GM23338 (cell line): Measurements from ENCODE around the gene DNAH8. TPM values are rescaled to one million over a fixed set of nuclear protein-coding genes. Genes with fewer than 3 reads are reported as not detected.
A peak's percentile ranks its signal among the peaks of the same experiment; 100 is the strongest.

Experiments used
- ATAC-seq: fragments of 200-7000 bp; cut with Tn5 transposase; 3 replicates; pipeline ENCODE4 v1.9.1; 2020
- DNase-seq: peaks from one replicate; pipeline ENCODE4 v3.0.0-alpha.2; 2015; ENCODE audit warnings: low spot score
- H2AFZ ChIP-seq: fragments of 200-600 bp; sonication (generic); 2 replicates; pipeline ENCODE4 v1.8.0; 2016; ENCODE audit warnings: antibody characterized with exemption, mild to moderate bottlenecking, moderate library complexity
- H3F3A ChIP-seq: fragments of 200-600 bp; sonication (generic); replicated peaks from 2 replicates; pipeline ENCODE4 v1.8.0; 2017; ENCODE audit warnings: antibody characterized with exemption, mixed run types, low read depth
- H3K27ac ChIP-seq: fragments of 200-600 bp; sonication (generic); 2 replicates; pipeline ENCODE4 v1.6.1; 2016; ENCODE audit warnings: low read depth
- H3K27me3 ChIP-seq: fragments of 200-600 bp; sonication (generic); 2 replicates; pipeline ENCODE4 v1.8.0; 2016; ENCODE audit warnings: mild to moderate bottlenecking, mixed run types, moderate library complexity; ENCODE audit not compliant: insufficient read depth
- H3K36me3 ChIP-seq: fragments of 200-600 bp; sonication (generic); 2 replicates; pipeline ENCODE4 v1.8.0; 2016; ENCODE audit warnings: mild to moderate bottlenecking; ENCODE audit not compliant: insufficient read depth
- H3K4me1 ChIP-seq: fragments of 200-600 bp; sonication (generic); 2 replicates; pipeline ENCODE4 v1.8.0; 2016; ENCODE audit warnings: mild to moderate bottlenecking, moderate library complexity; ENCODE audit not compliant: insufficient read depth
- H3K4me2 ChIP-seq: fragments of 200-600 bp; sonication (generic); 2 replicates; pipeline ENCODE4 v1.7.1; 2017; ENCODE audit warnings: mixed run types
- H3K4me3 ChIP-seq: fragments of 200-600 bp; sonication (generic); 2 replicates; pipeline ENCODE4 v1.6.1; 2016; ENCODE audit warnings: mixed run types
- H3K79me2 ChIP-seq: fragments of 200-600 bp; sonication (generic); replicated peaks from 2 replicates; pipeline ENCODE4 v1.8.0; 2017; ENCODE audit warnings: mild to moderate bottlenecking; ENCODE audit not compliant: insufficient read depth
- H3K9me2 ChIP-seq: fragments of 200-600 bp; sonication (generic); 2 replicates; pipeline ENCODE4 v1.8.0; 2017; ENCODE audit not compliant: insufficient read depth
- H4K20me1 ChIP-seq: fragments of 200-600 bp; sonication (generic); replicated peaks from 2 replicates; pipeline ENCODE4 v1.8.0; 2017; ENCODE audit warnings: mild to moderate bottlenecking; ENCODE audit not compliant: insufficient read depth
- H3K27ac Mint-ChIP-seq: 2 replicates; pipeline ENCODE4 v1.8.0; 2020; ENCODE audit warnings: inconsistent platforms, mild to moderate bottlenecking, moderate library complexity, mixed read lengths
- H3K27me3 Mint-ChIP-seq: 3 replicates; pipeline ENCODE4 v1.8.0; 2022; ENCODE audit warnings: low read depth, mild to moderate bottlenecking, moderate library complexity, mixed read lengths, inconsistent platforms; ENCODE audit not compliant: insufficient read depth, poor library complexity
- H3K36me3 Mint-ChIP-seq: 3 replicates; pipeline ENCODE4 v1.8.0; 2021; ENCODE audit warnings: low read depth, mild to moderate bottlenecking, inconsistent platforms, moderate library complexity, mixed read lengths
- H3K4me1 Mint-ChIP-seq: 3 replicates; pipeline ENCODE4 v1.8.0; 2020; ENCODE audit warnings: mild to moderate bottlenecking, inconsistent platforms, mixed read lengths
- H3K4me3 Mint-ChIP-seq: 3 replicates; pipeline ENCODE4 v1.8.0; 2021; ENCODE audit warnings: moderate library complexity, mild to moderate bottlenecking, inconsistent platforms, mixed read lengths
- H3K9me3 Mint-ChIP-seq: 3 replicates; pipeline ENCODE4 v1.8.0; 2020; ENCODE audit warnings: moderate library complexity, mild to moderate bottlenecking, inconsistent platforms, mixed read lengths
- CREB1 ChIP-seq: fragments of 250-450 bp; sonication (Bioruptor Pico); IDR thresholded peaks from 2 replicates; pipeline ENCODE4 v1.5.0; 2020; ENCODE audit warnings: low read depth, mild to moderate bottlenecking, moderate library complexity
- EZH2 ChIP-seq: fragments of 200-600 bp; sonication (generic); IDR thresholded peaks from one replicate; pipeline ENCODE4 v1.8.0; 2017; ENCODE audit warnings: antibody characterized with exemption, mild to moderate bottlenecking, low read depth; ENCODE audit not compliant: unreplicated experiment
- EZH2phosphoT487 ChIP-seq: fragments of 200-600 bp; sonication (generic); IDR thresholded peaks from one replicate; pipeline ENCODE4 v1.8.1; 2018; ENCODE audit warnings: antibody characterized with exemption; ENCODE audit not compliant: unreplicated experiment
- JUNB ChIP-seq: IDR thresholded peaks from one replicate; pipeline ENCODE4 v1.6.1; 2016; ENCODE audit warnings: antibody characterized with exemption; ENCODE audit not compliant: unreplicated experiment
- NANOG ChIP-seq: IDR thresholded peaks from 2 replicates; pipeline ENCODE4 v1.6.1; 2016; ENCODE audit warnings: antibody characterized with exemption, borderline replicate concordance
- POLR2AphosphoS5 ChIP-seq: IDR thresholded peaks from 2 replicates; pipeline ENCODE4 v1.6.1; 2016; ENCODE audit warnings: antibody characterized with exemption, low read depth
- STAT1 ChIP-seq: IDR thresholded peaks from one replicate; pipeline ENCODE4 v1.6.1; 2016; ENCODE audit warnings: antibody characterized with exemption; ENCODE audit not compliant: unreplicated experiment
- ZNF114 ChIP-seq: fragments of 250-450 bp; sonication (Bioruptor Pico); IDR thresholded peaks from 2 replicates; pipeline ENCODE4 v1.5.0; 2020; ENCODE audit warnings: mild to moderate bottlenecking, moderate library complexity
- ZNF331 ChIP-seq: fragments of 250-450 bp; sonication (Bioruptor Pico); IDR thresholded peaks from 2 replicates; pipeline ENCODE4 v1.5.0; 2020; ENCODE audit warnings: low read depth, mild to moderate bottlenecking, moderate library complexity
- polyA plus RNA-seq: library from polyadenylated mRNA; unstranded; fragments of >200 nt; fragmentation: Nextera tagmentation; extraction: Ambion mirVana; gene quantifications from 2 replicates; pipeline ENCODE4 v1.2.1, GENCODE V29; 2016
- total RNA-seq: library from RNA; depleted of rRNA; stranded (reverse); fragments of >200 nt; shearing (Covaris generic); gene quantifications from 2 replicates; pipeline ENCODE4 v1.2.3, GENCODE V29; 2014
- TF ChIP-seq, protein P1 (sequence below), 2 experiments: fragments of 200-600 bp in 1 of 2; sonication (generic) in 1 of 2; conservative IDR thresholded peaks; 2 replicates each; pipeline versions ENCODE4 v1.5.1 to v1.6.1; 2016 to 2017; ENCODE audit warnings: antibody characterized with exemption in 2 of 2, low read depth in 2 of 2, mild to moderate bottlenecking in 2 of 2, moderate library complexity in 1 of 2
- TF ChIP-seq, protein P2 (sequence below): IDR thresholded peaks from one replicate; pipeline ENCODE4 v1.6.1; 2018; ENCODE audit warnings: antibody characterized with exemption; ENCODE audit not compliant: unreplicated experiment
- TF ChIP-seq, protein P3 (sequence below): IDR thresholded peaks from 2 replicates; pipeline ENCODE4 v1.6.1; 2016; ENCODE audit warnings: antibody characterized with exemption
- TF ChIP-seq, protein P4 (sequence below): fragments of 250-450 bp; sonication (Bioruptor Pico); IDR thresholded peaks from 2 replicates; pipeline ENCODE4 v1.5.0; 2020; ENCODE audit warnings: mild to moderate bottlenecking, moderate library complexity

DNAH8 gene
- total and polyA plus RNA-seq, 2 experiments from 2014 or later, result 0.02 TPM; not detected in 1

DNA sequence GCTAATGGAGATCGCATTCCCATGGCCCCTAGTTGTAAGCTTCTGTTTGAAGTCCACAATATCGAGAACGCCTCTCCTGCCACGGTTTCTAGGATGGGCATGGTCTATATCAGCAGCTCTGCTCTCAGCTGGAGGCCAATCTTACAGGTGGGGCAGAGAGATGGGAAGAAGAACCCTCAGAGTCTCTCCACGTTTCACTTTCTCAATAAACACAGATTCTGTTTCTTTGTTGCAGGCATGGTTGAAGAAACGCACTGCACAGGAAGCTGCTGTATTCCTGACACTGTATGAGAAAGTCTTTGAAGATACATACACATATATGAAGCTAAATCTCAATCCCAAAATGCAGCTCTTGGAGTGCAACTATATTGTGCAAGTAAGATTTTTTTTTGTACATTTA, 157.9 kb downstream of the DNAH8 start:
- no peak for DNase-seq
- Histone ChIP-seq H2AFZ (peak overlapping the region; percentile 43; the same call in 1 of the 2 replicates), H3F3A (no peaks in the 10 kb centered on the region), H3K79me2 (no peaks in the 10 kb centered on the region), H3K4me1 (peaks cover 12% of the 10 kb centered on the region; the same call in 1 of the 2 replicates), H3K4me2 (no peak overlapping the region), H3K4me3 (no peak overlapping the region), H3K27me3 (no peaks in the 10 kb centered on the region), H3K36me3 (no peaks in the 10 kb centered on the region), H3K27ac (no peak overlapping the region), H4K20me1 (no peaks in the 10 kb centered on the region), H3K9me2 (no peaks in the 10 kb centered on the region)
- Mint-ChIP-seq H3K4me1 (peaks cover 15% of the 10 kb centered on the region), H3K4me3 (no peak overlapping the region), H3K36me3 (no peaks in the 10 kb centered on the region), H3K27me3 (no peaks in the 10 kb centered on the region), H3K27ac (no peak overlapping the region), H3K9me3 (no peaks in the 10 kb centered on the region)
- ATAC-seq, result no peak; the same call in 2 of the 3 replicates
- no peak for TF ChIP-seq JUNB
- TF ChIP-seq, protein P1, sequence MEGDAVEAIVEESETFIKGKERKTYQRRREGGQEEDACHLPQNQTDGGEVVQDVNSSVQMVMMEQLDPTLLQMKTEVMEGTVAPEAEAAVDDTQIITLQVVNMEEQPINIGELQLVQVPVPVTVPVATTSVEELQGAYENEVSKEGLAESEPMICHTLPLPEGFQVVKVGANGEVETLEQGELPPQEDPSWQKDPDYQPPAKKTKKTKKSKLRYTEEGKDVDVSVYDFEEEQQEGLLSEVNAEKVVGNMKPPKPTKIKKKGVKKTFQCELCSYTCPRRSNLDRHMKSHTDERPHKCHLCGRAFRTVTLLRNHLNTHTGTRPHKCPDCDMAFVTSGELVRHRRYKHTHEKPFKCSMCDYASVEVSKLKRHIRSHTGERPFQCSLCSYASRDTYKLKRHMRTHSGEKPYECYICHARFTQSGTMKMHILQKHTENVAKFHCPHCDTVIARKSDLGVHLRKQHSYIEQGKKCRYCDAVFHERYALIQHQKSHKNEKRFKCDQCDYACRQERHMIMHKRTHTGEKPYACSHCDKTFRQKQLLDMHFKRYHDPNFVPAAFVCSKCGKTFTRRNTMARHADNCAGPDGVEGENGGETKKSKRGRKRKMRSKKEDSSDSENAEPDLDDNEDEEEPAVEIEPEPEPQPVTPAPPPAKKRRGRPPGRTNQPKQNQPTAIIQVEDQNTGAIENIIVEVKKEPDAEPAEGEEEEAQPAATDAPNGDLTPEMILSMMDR (conservative IDR thresholded peaks at IDR 0.05; ENCODE audit: low read depth in 2 of 2), result no peak
- TF ChIP-seq, protein P2, sequence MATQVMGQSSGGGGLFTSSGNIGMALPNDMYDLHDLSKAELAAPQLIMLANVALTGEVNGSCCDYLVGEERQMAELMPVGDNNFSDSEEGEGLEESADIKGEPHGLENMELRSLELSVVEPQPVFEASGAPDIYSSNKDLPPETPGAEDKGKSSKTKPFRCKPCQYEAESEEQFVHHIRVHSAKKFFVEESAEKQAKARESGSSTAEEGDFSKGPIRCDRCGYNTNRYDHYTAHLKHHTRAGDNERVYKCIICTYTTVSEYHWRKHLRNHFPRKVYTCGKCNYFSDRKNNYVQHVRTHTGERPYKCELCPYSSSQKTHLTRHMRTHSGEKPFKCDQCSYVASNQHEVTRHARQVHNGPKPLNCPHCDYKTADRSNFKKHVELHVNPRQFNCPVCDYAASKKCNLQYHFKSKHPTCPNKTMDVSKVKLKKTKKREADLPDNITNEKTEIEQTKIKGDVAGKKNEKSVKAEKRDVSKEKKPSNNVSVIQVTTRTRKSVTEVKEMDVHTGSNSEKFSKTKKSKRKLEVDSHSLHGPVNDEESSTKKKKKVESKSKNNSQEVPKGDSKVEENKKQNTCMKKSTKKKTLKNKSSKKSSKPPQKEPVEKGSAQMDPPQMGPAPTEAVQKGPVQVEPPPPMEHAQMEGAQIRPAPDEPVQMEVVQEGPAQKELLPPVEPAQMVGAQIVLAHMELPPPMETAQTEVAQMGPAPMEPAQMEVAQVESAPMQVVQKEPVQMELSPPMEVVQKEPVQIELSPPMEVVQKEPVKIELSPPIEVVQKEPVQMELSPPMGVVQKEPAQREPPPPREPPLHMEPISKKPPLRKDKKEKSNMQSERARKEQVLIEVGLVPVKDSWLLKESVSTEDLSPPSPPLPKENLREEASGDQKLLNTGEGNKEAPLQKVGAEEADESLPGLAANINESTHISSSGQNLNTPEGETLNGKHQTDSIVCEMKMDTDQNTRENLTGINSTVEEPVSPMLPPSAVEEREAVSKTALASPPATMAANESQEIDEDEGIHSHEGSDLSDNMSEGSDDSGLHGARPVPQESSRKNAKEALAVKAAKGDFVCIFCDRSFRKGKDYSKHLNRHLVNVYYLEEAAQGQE, result no peak
- no peak for TF ChIP-seq NANOG
- TF ChIP-seq, protein P3, sequence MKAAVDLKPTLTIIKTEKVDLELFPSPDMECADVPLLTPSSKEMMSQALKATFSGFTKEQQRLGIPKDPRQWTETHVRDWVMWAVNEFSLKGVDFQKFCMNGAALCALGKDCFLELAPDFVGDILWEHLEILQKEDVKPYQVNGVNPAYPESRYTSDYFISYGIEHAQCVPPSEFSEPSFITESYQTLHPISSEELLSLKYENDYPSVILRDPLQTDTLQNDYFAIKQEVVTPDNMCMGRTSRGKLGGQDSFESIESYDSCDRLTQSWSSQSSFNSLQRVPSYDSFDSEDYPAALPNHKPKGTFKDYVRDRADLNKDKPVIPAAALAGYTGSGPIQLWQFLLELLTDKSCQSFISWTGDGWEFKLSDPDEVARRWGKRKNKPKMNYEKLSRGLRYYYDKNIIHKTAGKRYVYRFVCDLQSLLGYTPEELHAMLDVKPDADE, result no peak
- no peak for TF ChIP-seq CREB1
- TF ChIP-seq, protein P4, sequence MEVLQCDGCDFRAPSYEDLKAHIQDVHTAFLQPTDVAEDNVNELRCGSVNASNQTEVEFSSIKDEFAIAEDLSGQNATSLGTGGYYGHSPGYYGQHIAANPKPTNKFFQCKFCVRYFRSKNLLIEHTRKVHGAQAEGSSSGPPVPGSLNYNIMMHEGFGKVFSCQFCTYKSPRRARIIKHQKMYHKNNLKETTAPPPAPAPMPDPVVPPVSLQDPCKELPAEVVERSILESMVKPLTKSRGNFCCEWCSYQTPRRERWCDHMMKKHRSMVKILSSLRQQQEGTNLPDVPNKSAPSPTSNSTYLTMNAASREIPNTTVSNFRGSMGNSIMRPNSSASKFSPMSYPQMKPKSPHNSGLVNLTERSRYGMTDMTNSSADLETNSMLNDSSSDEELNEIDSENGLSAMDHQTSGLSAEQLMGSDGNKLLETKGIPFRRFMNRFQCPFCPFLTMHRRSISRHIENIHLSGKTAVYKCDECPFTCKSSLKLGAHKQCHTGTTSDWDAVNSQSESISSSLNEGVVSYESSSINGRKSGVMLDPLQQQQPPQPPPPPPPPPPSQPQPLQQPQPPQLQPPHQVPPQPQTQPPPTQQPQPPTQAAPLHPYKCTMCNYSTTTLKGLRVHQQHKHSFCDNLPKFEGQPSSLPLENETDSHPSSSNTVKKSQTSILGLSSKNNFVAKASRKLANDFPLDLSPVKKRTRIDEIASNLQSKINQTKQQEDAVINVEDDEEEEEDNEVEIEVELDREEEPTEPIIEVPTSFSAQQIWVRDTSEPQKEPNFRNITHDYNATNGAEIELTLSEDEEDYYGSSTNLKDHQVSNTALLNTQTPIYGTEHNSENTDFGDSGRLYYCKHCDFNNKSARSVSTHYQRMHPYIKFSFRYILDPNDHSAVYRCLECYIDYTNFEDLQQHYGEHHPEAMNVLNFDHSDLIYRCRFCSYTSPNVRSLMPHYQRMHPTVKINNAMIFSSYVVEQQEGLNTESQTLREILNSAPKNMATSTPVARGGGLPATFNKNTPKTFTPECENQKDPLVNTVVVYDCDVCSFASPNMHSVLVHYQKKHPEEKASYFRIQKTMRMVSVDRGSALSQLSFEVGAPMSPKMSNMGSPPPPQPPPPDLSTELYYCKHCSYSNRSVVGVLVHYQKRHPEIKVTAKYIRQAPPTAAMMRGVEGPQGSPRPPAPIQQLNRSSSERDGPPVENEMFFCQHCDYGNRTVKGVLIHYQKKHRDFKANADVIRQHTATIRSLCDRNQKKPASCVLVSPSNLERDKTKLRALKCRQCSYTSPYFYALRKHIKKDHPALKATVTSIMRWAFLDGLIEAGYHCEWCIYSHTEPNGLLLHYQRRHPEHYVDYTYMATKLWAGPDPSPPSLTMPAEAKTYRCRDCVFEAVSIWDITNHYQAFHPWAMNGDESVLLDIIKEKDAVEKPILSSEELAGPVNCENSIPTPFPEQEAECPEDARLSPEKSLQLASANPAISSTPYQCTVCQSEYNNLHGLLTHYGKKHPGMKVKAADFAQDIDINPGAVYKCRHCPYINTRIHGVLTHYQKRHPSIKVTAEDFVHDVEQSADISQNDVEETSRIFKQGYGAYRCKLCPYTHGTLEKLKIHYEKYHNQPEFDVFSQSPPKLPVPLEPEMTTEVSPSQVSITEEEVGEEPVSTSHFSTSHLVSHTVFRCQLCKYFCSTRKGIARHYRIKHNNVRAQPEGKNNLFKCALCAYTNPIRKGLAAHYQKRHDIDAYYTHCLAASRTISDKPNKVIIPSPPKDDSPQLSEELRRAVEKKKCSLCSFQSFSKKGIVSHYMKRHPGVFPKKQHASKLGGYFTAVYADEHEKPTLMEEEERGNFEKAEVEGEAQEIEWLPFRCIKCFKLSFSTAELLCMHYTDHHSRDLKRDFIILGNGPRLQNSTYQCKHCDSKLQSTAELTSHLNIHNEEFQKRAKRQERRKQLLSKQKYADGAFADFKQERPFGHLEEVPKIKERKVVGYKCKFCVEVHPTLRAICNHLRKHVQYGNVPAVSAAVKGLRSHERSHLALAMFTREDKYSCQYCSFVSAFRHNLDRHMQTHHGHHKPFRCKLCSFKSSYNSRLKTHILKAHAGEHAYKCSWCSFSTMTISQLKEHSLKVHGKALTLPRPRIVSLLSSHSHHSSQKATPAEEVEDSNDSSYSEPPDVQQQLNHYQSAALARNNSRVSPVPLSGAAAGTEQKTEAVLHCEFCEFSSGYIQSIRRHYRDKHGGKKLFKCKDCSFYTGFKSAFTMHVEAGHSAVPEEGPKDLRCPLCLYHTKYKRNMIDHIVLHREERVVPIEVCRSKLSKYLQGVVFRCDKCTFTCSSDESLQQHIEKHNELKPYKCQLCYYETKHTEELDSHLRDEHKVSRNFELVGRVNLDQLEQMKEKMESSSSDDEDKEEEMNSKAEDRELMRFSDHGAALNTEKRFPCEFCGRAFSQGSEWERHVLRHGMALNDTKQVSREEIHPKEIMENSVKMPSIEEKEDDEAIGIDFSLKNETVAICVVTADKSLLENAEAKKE (CRISPR knock-in tag), result no peak
- no peak for TF ChIP-seq POLR2AphosphoS5
- TF ChIP-seq EZH2phosphoT487, result no peak
- TF ChIP-seq ZNF331 (CRISPR knock-in tag), result no peak
- TF ChIP-seq STAT1, result no peak
- no peak for TF ChIP-seq ZNF114 (CRISPR knock-in tag)
- no peak for TF ChIP-seq EZH2
